Erythroblast (primary cell): ENCODE results near the gene PHF10.

ENCODE experiments used
- GATA1 ChIP-seq: IDR thresholded peaks from 2 replicates; pipeline ENCODE4 v1.6.1; 2011; ENCODE audit warnings: low read depth, mild to moderate bottlenecking, control low read depth, low read length, moderate library complexity
- POLR2A ChIP-seq: IDR thresholded peaks from 2 replicates; pipeline ENCODE4 v1.6.1; 2011; ENCODE audit warnings: mild to moderate bottlenecking, low read length

GRCh38 chr6:169671563-169671962 lies 52.7 kb downstream of the PHF10 start:
- no peak for TF ChIP-seq POLR2A
- no peak for TF ChIP-seq GATA1
